ENCODE measurements around the gene DCLK1. TPM values are rescaled to one million over a fixed set of nuclear protein-coding genes. Genes with fewer than 3 reads are reported as not detected.

The DCLK1 gene
- 20.0 and 22.4 TPM in 2 replicates for total RNA-seq
- long read RNA-seq, partial matches to known transcripts = 2 of 8 reads
- long read RNA-seq, other reads (novel, unspliced or antisense) = 6 of 8 reads

DNA sequence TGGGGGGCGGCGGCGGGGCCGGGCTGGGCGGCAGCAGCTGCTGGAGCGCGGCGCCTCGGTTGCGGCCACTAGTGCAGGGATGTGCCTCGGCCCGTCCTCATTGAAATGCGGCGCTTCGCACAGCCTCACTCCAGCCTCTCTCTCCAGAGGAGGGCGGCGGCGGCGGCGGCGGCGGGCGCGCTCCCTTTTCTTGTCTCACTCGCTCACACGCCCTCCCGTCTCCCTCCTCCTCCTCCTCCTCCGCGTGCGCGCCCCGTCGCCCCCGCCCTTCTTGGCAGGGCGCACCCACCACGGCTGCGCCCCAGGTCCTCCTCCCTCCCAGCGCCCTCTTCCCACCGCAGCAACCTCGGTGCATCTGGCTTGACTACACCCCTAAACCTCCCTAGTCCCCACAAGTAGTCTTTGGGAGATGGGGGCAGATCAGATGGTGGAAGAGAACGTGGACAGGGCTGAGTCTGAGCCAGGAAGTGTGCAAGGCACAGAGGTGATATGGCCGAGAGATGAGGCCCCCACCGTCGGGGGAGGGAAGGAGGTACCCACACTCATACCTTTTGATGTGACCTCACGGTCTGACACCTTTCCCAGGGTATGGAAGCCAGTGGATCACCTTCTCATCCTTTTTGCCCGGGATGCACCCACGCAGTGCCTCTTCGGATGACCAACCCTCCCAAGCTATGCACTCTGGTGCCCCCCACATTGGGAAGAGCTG lies at the start of gene DCLK1:
Gene DCLK1, minus strand, starts transcription at position 161 of the 709 bp plus-strand sequence.
- TF ChIP-seq, protein P1, sequence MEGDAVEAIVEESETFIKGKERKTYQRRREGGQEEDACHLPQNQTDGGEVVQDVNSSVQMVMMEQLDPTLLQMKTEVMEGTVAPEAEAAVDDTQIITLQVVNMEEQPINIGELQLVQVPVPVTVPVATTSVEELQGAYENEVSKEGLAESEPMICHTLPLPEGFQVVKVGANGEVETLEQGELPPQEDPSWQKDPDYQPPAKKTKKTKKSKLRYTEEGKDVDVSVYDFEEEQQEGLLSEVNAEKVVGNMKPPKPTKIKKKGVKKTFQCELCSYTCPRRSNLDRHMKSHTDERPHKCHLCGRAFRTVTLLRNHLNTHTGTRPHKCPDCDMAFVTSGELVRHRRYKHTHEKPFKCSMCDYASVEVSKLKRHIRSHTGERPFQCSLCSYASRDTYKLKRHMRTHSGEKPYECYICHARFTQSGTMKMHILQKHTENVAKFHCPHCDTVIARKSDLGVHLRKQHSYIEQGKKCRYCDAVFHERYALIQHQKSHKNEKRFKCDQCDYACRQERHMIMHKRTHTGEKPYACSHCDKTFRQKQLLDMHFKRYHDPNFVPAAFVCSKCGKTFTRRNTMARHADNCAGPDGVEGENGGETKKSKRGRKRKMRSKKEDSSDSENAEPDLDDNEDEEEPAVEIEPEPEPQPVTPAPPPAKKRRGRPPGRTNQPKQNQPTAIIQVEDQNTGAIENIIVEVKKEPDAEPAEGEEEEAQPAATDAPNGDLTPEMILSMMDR (conservative IDR thresholded peaks at IDR 0.05) = no peak
- H3K9me3 Mint-ChIP-seq = no peaks in the 10 kb centered on the region
- H3K4me1 Mint-ChIP-seq = peaks cover 9% of the 10 kb centered on the region
- DNase-seq (ENCODE audit: low read depth, low spot score) = peak; percentile 60
- H3K36me3 Mint-ChIP-seq (ENCODE audit: low read depth) = no peaks in the 10 kb centered on the region
- H3K27ac Mint-ChIP-seq (ENCODE audit: unreplicated experiment) = peak within 1 kb of the TSS; percentile 70
- peak within 1 kb of the TSS; percentile 96 for H3K4me3 Mint-ChIP-seq
- H3K27me3 Mint-ChIP-seq (ENCODE audit: low read depth) = peaks cover 50% of the 10 kb centered on the region

DNA sequence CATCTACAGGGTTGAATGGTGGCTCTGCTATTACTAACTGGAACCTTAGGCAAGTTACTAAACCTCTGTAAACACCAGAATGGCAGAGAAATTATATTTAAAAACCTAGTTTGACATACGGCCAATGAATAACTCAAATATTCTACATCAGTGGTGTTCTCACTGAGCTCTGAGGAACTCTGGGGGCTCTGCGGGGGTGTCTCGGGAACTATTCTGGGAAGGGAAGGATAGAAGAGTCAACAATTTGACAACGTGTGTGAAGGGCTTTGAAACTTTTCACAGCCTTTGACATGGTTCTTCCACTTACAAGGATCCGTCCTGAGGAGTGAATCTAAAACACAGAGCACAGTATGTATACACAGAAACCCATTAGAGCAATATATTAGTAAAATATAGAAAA lies 44.4 kb upstream of the DCLK1 start:
- no peak overlapping the region for H3K4me3 Mint-ChIP-seq
- no peak for DNase-seq (ENCODE audit: low read depth, low spot score)
- H3K9me3 Mint-ChIP-seq = no peaks in the 10 kb centered on the region
- H3K27ac Mint-ChIP-seq (ENCODE audit: unreplicated experiment) = no peak overlapping the region
- H3K36me3 Mint-ChIP-seq (ENCODE audit: low read depth) = no peaks in the 10 kb centered on the region
- no peaks in the 10 kb centered on the region for H3K27me3 Mint-ChIP-seq (ENCODE audit: low read depth)
- peaks cover 8% of the 10 kb centered on the region for H3K4me1 Mint-ChIP-seq
- TF ChIP-seq, protein P1 (conservative IDR thresholded peaks at IDR 0.05) = no peak

DNA sequence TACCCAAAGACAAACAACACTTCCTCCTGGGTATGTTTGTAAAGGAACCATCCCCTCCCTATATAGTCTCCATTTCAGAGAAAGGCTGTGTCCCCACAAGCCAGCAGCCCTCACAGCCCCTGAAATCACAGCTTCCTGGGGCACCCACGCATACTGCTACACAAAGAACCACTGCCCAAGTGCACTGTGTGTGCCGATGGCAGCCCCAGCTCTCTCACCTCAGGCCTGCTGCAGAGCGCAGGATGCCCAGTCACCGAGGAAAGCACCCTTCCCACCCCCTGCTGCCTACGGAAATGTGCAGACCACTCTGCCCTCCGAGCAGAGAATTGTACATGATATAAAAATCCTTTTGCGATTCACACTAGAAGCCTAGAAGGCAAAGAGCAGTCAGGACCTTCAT lies 43.7 kb upstream of the DCLK1 start:
- TF ChIP-seq, protein P1 (conservative IDR thresholded peaks at IDR 0.05) = no peak
- H3K27ac Mint-ChIP-seq (ENCODE audit: unreplicated experiment) = peak overlapping the region; percentile 78
- H3K4me1 Mint-ChIP-seq = peaks cover 8% of the 10 kb centered on the region
- H3K36me3 Mint-ChIP-seq (ENCODE audit: low read depth) = no peaks in the 10 kb centered on the region
- no peaks in the 10 kb centered on the region for H3K27me3 Mint-ChIP-seq (ENCODE audit: low read depth)
- no peak overlapping the region for H3K4me3 Mint-ChIP-seq
- no peaks in the 10 kb centered on the region for H3K9me3 Mint-ChIP-seq
- no peak for DNase-seq (ENCODE audit: low read depth, low spot score)

DNA sequence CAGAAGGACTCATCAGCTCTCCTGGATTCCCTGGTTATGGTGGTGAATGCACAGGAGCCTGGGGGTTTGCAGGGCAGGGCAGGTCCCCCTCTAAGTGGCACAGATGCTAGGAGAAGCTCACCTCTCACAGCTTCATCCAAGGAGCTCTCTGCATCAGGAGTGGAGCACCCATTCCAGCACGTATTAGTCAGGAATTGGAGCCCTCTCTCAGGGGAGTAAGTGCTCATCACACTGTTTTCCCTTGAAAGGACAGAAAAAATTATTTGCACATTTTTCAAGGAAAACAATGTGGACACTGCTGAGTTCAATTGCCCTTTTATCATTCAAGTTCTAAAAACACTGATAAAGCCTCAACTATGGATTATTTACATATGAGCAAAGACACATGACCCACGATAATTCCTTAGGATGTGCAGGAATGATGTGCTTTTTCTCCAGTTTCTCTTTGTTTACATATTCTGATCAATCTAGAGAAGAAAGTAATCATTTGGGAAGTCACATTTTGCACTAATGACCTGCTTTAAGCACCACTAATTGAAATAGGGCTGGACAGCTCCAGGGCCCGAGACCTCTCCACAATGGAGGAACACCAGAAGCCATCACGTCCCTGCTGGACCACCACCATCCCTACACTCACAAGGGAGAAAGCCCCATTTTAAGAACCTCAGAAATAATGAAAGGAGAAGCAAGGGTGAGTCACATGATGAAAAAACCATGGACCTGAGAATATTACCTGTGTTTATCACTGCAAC lies 42.6 kb upstream of the DCLK1 start:
- H3K9me3 Mint-ChIP-seq = no peaks in the 10 kb centered on the region
- H3K4me3 Mint-ChIP-seq = no peak overlapping the region
- TF ChIP-seq, protein P1 (conservative IDR thresholded peaks at IDR 0.05) = no peak
- no peaks in the 10 kb centered on the region for H3K27me3 Mint-ChIP-seq (ENCODE audit: low read depth)
- no peak for DNase-seq (ENCODE audit: low read depth, low spot score)
- no peak overlapping the region for H3K27ac Mint-ChIP-seq (ENCODE audit: unreplicated experiment)
- H3K4me1 Mint-ChIP-seq = peaks cover 8% of the 10 kb centered on the region
- no peaks in the 10 kb centered on the region for H3K36me3 Mint-ChIP-seq (ENCODE audit: low read depth)

DNA sequence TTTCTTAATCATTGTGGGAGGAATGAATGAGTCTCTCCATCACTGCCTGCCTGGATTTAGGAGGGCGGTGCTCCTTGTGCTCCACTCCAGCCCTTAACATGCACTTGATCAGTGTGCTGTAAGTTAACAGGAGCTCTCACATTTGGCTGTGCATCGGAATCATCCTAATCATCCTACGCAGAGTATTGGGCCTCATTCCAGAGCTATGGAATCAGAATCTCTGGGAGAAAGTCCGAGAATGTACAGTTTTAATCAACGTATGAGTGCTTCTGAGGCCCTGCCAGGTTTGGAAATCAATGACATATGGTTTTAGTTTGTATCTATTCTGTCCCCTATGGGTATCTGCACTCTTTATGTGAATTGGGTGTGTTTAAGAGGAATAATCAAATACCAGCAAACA lies 34.9 kb upstream of the DCLK1 start:
- no peaks in the 10 kb centered on the region for H3K4me1 Mint-ChIP-seq
- H3K36me3 Mint-ChIP-seq (ENCODE audit: low read depth) = no peaks in the 10 kb centered on the region
- H3K4me3 Mint-ChIP-seq = no peak overlapping the region
- no peak overlapping the region for H3K27ac Mint-ChIP-seq (ENCODE audit: unreplicated experiment)
- no peaks in the 10 kb centered on the region for H3K27me3 Mint-ChIP-seq (ENCODE audit: low read depth)
- TF ChIP-seq, protein P1 (conservative IDR thresholded peaks at IDR 0.05) = no peak
- H3K9me3 Mint-ChIP-seq = no peaks in the 10 kb centered on the region
- no peak for DNase-seq (ENCODE audit: low read depth, low spot score)
